Stimulated activated CD4-positive, alpha-beta T cell treated with anti-CD3 and anti-CD28 coated beads, TNF-alpha, amount 100 ng/mL, for 48 hours (primary cell): ENCODE data around the gene DLGAP1.

Source experiments
- DNase-seq, 3 donors: peaks; one replicate each; pipeline ENCODE4 v3.0.0-alpha.2; 2020; ENCODE audit warnings: low read depth in 3 of 3

Gene DLGAP1

DNA sequence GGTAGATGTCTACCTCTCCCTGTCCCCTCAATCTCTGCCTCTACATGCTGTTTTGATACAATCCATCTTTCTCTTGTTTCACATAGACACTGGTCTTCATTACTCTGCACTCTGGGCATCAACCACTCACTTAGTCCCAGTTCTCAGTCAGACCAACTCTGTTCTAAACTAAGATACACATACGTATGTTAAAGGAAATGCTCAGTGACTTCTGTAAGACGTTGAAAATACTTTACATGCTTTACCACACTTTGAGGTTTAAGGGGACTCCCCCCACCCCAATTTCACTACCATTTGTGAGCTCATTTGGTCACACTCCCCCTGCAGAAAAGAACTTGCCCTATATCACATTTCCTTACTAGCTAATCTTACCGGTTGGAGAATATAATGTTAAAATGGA, 507.7 kb downstream of the DLGAP1 start:
- no peak for DNase-seq

DNA sequence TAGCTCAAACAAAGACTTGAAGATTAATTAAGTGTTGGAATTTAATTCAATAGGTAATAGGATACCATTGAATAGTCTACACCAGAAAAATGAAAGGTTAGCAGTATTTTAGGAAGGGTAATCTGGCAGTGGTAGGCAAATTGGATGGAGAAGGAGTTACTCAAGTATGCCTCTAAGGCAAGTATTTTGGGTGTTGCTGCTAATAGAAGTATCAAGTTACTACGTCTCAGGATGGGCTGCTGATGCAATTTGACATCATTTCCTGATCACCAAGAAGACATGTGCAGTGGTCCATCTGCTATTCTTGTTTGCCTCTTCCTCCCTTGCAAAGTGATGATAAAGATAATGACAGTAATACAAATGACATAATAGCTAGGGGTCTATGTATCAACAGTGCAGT, 519.8 kb downstream of the DLGAP1 start:
- DNase-seq, result no peak

DNA sequence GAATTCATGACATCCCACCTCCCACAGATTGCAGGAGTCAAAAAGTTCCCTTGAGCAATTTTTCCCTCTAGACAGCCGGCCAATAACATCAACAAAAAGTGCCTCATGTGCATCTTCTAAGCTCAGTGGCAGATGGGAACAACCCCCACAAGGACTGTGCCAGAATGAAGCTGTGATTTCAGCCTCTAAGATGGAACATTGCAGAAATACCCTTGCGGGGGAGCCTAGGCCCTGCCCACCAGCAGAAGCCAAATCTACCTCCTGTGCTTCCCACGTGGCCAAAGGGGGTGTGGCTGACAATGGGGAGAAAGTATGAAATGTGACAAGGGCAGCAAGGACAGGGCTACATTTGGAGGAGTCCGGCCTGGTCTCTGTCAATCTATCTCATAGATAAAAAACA, 522.8 kb downstream of the DLGAP1 start:
- DNase-seq, result no peak

DNA sequence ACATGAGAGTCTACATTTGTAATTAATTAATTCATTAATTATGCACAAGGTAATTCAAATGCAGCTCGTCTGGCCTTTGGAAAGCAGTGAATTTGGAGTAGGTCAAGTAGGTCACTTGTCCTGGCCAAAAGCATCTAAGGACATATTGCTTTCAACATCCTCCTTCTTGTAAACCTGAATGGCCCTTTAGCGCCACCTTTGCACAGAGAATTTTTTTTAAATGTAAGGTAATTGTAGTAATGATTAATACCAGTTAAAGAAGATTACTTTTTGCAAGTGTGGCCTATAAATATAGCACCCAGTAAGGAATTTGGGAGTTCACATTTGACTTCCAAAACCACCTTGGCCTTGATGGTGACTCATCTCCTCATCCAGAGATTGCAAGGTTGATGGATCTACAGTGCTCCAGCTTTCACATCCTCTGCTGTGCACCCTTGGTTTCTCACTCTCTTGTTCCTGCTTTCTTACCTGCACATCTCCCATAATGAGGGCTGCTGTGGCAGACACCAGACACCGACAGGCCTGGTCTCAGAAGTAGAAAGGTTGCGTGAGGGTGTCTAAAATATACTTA, 523.5 kb downstream of the DLGAP1 start:
- no peak for DNase-seq

DNA sequence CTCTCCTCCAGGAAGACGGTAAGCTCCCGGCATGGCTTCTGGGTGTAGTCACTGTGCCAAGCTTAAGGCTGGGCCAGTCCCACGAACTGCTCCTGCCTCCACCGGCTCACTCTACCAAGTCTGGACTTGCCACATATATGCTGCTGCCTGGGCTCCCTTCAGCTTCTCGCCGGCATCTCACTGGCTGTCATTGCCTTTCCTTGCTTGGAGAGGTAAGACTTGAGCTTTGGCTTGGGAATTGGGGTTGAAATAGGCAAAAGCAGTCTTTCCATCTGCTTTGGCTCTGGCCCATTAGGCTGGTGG, 524.1 kb downstream of the DLGAP1 start:
- DNase-seq, result no peak

DNA sequence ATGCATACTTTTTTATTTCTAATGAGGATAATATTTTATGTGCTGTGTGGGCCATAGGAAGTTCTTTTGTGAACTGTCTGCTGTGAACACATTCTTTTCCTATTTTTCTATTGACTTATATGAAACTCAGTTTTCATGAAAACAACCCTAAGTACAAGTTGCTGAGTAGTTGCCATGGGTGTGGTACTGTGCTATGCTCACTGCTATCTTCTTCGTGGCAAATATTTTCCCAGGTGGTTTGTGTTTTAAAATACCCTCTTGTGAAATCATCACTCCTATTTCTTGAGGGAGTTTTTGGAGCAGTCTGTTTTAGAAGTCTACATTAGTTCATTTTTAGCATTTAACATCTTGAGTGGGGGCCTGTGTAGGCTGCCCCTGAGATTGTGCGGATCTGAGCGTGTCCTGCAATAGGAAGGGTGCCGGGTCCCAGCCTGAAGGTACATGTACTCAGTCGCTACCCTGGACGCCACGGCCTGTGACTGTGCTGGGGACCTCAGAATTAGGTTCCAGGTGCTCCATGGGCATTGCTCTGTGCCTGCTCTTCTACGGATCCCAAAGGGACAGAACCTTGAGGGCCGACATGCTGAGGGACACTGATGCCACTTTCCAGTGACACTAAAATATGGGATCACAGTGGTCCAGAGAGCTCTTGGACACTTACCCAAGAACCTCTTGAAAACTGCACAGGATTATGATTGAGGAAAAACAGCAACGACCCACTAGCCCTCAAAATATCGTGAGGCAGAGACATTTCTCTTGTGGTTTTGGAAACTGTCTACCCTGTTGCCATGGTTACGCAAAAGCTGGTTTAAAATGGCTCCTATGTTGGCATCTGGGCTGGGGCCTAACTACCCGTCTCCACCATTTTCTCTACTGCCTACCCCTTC, 524.7 kb downstream of the DLGAP1 start:
- DNase-seq, result no peak

DNA sequence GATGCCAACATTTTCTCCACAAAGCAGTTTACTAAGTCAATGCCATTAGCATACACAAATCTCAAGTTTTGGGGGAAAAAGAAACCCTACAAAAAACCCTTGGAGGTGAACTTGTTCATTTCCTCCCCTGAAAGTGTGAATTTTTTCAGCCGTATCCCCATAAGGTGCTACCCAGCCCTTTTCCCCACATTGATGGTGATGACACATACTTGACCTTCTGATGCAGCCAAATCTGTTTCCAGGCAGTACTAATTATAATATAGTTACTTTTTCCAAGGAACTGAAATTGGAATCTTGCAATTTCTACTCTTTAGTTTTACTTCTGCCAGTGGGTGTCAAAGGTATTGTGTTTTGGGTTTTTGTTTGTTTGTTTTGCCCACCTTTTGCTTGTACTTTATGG, 530.7 kb downstream of the DLGAP1 start:
- DNase-seq, result no peak

DNA sequence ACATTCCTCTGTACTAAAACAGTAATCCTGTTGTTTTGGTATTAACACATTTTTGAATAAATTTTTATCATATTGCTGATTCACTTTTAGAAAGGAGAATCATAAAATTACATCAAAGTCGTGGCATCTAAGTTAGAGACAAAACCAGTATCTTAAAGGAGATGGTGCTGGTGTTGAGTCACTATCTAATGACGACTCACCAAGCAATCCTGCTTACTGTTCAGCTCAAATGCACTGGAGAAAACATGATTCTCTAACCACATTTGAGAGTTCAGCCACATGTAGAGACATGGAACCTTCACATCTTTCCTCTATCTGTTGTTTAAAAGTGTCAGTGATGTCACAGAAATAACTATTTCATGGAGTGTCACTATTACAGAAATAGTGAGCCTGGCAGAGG, 531.4 kb downstream of the DLGAP1 start:
- no peak for DNase-seq

DNA sequence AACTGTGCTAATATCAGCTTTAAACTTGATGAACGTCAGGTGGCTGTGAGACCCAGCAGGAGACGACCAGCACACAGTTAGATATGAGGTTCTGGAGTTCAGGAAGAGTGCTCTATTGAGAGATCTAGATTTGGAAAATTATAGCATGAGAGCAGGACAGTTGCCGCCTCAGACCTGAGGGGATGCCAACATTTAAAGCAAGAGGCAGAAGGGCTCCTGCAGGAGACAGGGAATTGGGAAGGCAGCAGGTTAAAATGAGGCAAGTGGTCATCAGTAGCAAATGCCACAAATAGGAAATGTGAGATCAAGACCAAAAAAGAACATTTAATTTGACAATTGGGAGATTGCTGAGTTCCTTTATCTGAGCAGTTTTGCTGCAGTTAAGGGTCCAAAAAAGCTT, 533.3 kb downstream of the DLGAP1 start:
- DNase-seq, result no peak

DNA sequence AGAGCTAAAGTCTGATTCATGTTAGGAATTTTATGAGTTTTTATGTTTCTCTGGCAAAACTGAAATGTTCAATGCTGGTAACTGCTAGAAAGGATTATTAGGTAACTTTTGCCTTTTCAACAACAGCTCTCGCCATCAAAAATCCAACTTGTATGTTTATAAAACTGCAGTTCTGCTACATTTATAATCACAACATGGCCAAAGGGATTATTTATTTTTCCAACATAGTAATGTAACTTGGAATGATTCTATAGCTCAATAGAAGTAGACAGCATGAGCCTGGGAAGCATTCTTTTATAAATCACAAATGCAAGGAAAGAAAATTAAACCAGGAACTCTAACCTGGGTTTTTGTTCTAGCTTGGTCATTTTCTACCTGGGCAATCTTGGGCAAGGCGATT, 534.3 kb downstream of the DLGAP1 start:
- no peak for DNase-seq

DNA sequence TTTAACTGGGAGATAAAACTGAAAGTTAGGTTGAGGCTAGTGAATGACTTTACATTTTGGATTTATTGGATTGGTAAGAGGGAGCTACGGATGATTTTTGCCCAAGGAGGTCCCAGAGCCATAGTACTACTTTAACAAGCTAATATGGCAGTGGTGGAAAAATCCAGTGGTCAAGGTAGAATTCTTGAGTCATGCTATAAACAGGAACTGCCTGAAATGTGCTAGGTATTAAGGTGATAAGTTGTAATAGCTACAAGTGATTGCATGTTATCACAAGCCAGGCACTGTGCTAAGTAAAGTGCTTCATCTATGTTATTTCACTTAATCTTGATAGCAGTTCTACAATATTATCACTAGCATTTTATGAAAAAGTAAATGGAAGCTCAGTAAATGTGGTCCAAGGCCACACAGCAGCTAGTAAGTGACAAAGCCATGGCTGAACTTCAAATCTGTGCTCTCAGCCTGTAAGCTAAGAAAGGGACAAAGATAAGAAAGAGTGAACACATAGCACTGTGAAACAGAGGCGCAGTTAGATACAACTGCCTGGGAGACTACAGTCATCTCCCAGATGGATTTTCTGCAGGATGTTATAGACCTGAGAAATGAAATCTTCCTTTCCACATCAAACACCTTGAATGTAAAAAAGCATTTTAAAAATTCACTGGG, 535.6 kb downstream of the DLGAP1 start:
- DNase-seq, result no peak

DNA sequence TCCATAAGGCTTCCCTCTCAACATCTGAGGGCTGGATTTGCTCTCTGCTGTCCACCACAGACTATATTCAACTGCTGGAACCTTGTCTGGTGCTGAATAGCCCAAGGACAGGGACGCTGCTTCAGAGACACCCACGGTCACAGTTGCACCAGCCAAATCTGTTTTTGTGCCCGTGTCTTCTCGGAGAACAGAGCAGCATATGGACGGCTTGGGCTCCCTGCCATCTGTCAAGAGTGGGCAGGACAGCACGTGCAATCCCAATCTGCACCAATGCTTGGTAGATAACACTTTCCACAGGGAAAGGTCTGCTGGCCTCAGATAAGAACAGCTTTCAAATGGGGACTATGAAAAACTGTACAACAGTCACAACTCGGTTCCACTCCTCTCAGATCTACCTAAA, 539.0 kb downstream of the DLGAP1 start:
- DNase-seq, result no peak

DNA sequence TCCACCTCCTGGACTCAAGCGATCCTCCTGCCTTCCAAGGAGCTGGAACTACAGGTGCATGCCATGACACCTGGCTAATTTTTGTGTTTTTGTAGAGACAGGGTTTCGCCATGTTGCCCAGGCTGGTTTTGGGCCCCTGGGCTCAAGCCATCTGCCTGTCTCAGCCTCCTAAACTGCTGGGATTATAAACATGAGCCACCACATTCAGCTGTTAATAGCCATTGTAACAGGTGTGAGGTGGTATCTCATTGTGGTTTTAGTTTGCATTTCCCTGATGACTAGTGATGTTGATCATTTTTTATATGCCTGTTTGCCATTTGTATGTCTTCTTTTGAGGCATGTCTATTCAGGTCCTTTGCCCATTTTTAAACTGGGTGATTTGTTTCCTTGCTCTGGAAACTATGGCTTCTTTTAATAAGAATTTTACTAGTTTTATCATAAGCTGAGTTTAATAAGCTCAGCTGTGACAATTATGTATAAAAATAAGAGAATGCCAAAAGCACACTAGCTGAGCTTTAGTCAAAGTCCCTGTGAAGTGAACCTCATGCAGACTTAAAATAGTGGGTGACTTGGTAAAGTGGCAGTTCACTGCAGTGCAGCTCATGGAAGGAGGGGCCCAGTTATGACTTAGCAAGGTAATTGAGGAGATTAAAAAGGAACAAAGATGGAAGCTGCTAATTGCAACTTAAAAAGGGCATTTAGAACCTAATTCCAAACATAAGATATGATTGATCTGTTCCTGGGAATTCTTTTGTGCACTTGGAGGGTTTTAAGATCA, 540.1 kb downstream of the DLGAP1 start:
- no peak for DNase-seq

DNA sequence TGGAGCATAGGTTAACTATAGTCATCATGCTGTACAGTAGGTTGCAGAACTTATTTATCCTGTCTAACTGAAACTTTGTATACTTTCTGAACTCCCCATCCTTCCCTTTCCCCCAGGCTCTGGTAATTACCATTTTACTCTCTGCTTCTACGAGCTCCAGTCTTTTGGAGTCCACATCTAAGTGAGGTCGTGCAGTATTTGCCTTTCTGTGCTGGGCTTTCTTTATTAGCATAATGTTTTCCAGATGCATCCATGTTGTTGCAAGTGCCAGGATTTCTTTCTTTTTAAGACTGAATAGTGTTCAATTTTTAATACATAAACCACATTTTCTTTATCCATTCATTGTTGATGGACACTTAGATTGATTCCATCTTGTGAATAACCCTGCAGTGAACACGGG, 541.0 kb downstream of the DLGAP1 start:
- DNase-seq, result no peak

DNA sequence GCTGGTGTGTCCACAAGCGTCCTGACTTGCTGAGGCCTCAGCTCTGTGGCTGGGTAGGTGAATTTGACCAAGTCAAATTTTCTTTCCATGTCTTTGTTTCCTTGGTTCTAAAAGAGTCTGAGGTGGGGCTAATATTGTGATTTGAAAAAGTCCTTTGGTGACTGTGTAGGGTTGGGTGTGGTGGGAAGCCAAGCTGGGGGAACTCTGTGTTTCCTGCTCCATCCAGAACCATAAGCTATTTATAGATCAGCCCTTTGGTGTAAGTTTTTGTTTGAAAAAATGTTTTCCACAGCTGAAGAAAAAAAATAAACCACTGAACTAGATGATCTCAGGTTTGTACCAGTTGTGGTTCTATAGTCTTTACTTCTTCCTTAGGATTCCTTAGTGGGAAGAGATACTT, 542.4 kb downstream of the DLGAP1 start:
- DNase-seq, result no peak

DNA sequence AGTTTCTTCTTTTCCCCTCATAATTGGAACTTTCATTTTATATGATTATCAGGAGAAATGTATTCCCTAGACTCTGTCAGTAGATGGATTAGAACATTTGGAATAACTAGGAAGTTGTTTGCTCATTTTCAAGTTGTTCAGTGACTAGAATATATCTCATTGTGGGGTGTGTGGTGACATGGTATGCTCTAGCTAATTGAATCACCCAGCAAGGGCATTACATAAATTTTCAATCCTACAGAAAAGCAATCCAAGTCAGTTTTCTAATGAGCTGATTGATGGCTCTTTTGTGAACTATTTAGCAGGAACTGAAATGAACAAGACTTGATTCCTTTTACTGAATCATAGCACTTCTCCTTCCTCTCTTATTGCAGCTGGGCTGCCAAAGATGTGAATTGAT, 543.7 kb downstream of the DLGAP1 start:
- DNase-seq, result no peak

DNA sequence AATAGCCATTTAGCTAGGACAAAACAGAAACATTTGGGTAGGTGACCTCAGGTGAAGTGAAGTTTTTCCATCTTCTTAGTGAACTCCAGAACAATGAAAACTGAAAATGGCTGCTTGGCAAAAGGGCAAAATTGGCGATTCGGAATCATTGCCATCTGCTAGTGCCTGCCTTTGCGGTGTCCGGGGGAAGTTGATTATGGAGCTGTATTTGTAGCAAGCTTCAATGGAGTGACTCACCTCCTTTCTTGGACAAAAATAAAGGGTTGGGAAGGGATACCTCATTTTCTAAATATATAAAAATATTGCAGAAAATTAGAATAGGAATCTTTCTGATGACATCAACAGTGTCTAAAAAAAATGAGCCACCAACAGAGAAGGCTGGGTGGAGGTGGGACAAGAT, 544.6 kb downstream of the DLGAP1 start:
- DNase-seq, result no peak

DNA sequence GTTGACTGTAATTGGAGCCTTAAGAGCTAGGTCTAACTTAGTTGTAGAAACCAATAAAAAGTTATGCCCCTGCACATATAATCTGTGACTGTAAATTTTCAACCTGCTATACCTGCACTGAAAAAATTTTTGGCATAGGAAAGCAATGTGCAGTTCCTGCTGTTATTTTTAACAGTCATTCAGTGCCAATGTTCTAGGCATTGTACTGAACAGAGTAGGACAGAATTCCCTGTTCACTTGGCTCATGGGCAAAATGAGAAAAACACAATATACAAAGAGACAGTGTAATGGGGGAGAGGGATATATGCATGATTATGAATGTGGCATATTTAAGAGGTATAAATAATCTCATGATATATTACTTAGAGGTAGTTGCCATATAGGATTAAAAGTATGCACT, 547.2 kb downstream of the DLGAP1 start:
- no peak for DNase-seq

DNA sequence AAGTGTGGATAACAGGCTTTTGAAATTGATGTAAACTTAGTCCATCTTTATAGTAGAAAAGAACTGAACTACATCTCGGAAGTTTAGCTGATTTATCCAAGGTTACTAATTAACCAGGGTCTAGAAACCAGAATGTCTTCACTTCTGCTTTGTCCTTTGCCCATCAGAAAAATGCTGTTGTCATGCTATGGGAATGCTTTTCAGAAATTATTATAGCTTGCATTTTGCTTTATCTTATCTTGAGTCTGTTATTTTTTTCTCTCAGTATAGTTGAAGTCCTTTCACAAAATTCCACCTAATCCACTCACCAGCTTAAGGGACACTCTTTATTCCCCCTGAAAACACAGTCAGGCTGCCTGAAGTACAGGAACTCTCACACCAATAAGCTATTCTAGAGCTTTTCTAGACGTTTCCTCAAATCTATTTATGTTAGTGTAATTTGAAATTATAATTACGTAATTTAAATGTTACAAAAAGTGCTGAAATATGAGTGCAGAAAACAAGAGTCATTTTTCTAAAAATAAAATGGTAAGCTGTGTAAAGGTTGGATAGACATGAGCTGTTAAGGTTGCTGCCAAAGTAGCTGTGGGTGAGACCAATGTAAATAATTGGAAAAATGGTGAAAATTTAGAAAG, 548.9 kb downstream of the DLGAP1 start:
- no peak for DNase-seq

DNA sequence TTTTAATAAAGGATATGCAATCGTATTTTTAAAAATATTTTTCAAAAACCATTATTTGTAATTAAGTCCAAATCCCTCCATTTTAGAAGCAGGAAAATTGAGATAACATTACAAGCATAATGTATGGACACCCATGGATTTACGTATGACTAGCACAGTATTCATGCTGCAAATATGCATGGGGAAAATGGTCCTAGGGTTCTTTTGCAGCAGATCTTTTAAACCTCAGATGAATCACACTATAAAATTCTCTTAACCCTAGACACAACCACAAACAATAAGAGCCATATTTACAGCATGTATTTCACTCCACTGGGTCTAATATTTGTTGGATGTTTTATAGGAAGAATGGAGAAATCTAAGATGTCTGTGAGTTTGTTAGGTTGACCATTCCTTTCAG, 551.8 kb downstream of the DLGAP1 start:
- no peak for DNase-seq

DNA sequence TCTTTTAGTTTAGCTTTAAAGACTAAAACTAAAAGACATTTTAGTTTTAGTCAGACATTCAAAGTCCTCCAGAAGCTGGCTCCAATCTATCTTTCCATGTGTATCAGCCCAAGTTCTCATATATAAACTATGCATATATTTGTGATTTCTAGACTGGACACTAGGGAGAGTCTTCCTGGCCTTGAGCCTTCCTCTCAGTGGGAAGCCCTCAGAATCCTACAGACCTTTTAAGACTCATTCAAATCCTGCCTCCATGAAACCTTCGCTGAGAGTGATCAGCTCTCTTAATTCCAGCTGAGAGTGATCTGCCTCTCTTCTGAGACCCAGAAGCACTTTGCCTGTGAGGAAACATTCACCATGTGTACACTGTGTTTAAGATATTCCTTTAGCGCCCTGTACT, 552.4 kb downstream of the DLGAP1 start:
- no peak for DNase-seq

DNA sequence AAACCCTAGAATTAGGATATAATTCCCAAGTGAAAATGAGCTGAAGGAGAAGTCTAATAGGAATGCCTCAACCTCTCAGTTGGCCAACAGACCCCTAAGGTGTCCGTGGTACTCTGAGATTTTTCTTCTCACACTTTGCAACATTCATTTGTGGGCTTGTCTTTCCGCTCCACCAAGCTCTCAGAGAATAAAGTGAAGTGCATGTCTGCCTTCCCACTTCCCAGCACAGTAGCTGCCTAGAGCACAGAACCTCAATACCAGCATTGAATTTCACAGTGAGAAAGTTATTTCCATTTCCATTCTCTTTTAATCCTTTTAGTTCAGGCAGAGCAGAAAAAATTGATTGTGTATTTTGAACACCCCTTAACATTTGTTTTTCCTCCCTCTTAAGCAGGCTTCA, 553.3 kb downstream of the DLGAP1 start:
- no peak for DNase-seq
